Activated naive CD8-positive, alpha-beta T cell treated with anti-CD3 and anti-CD28 coated beads for 36 hours (primary cell): ENCODE measurements around the gene ALG1L2. TPM values are rescaled to one million over a fixed set of nuclear protein-coding genes. Genes with fewer than 3 reads are reported as not detected.
"Not testable (repeated sequence)": the region's sequence is repeated elsewhere in the genome, so short reads cannot be mapped to it uniquely, and the experiment has no call there.

Experiments
- DNase-seq: peaks from one replicate; pipeline ENCODE4 v3.0.0; 2021
- H3K27ac Mint-ChIP-seq: one replicate; pipeline ENCODE4 v1.8.0; 2022; ENCODE audit warnings: mild to moderate bottlenecking, moderate library complexity, mixed read lengths
- H3K27me3 Mint-ChIP-seq: one replicate; pipeline ENCODE4 v1.8.0; 2022; ENCODE audit warnings: mild to moderate bottlenecking, mixed read lengths
- H3K36me3 Mint-ChIP-seq: one replicate; pipeline ENCODE4 v1.8.0; 2021; ENCODE audit warnings: mild to moderate bottlenecking, mixed read lengths
- H3K4me1 Mint-ChIP-seq: one replicate; pipeline ENCODE4 v1.8.0; 2021; ENCODE audit warnings: mixed read lengths
- H3K4me3 Mint-ChIP-seq: one replicate; pipeline ENCODE4 v1.8.0; 2022; ENCODE audit warnings: mild to moderate bottlenecking, moderate library complexity, mixed read lengths
- H3K9me3 Mint-ChIP-seq: one replicate; pipeline ENCODE4 v1.8.0; 2022; ENCODE audit warnings: mixed read lengths
- total RNA-seq, 2 experiments: library from RNA; stranded (reverse); gene quantifications; one replicate each; pipeline ENCODE4 v1.2.3, GENCODE V29; 2021

The ALG1L2 gene
- total RNA-seq, 2 experiments from 2014 or later: 0.56 TPM

DNA sequence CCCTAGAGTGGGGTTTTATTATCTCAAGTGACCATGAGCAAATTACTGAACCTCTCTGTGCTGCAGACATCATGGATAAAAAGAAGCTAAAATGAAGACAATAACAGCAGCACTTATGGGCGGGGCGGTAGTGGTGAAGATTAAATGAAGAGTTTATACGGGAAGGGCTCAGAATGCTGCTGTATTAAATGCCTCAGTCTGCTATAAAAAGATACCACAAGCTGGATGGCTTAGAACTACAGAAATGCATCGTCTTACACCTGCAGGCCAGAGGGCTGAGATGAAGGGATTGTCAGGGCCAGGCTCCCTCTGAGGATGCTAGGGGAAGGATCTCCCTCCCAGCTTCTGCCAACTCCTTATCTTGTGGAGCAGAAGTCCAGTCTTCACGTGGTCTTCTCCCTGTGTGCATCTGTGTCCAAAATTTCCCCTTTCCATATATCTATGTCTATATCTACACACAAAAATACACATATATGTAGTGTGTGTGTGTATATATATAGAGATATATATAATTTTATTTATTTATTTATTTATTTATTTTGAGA lies 2.9 kb downstream of the ALG1L2 start:
- no peak overlapping the region for H3K27ac Mint-ChIP-seq
- no peak overlapping the region for H3K4me3 Mint-ChIP-seq
- no peak for DNase-seq
- H3K9me3 Mint-ChIP-seq: no peaks in the 10 kb centered on the region
- H3K27me3 Mint-ChIP-seq: peaks cover 18% of the 10 kb centered on the region
- no peaks in the 10 kb centered on the region for H3K36me3 Mint-ChIP-seq
- H3K4me1 Mint-ChIP-seq: no peaks in the 10 kb centered on the region

DNA sequence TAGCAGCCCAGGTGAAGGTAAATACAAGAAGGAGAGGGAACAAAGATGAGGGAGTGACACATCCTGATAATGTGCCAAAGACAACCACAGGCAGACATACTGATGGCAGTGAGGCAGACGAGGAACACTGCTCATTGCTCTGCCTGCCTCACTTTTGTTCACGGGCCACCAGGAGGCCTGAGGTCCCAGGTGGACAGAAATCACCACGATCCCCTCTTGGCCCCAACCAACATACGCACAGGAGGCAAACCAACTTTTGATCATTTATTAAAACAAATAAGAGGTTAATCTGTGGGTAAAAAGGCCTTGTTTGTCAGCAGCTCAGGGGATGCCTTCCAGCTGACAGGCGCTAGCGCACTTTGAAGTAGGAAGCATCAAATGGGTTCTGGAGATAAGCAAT lies 4.2 kb downstream of the ALG1L2 start:
- H3K4me3 Mint-ChIP-seq: no peak overlapping the region

GRCh38 chr3:130086628-130087027 lies 5.0 kb downstream of the ALG1L2 start:
- not testable (repeated sequence) for DNase-seq, H3K4me1 Mint-ChIP-seq, H3K9me3 Mint-ChIP-seq, H3K36me3 Mint-ChIP-seq, H3K27ac Mint-ChIP-seq, H3K4me3 Mint-ChIP-seq, H3K27me3 Mint-ChIP-seq

More for the DNA sequence above, 4.2 kb downstream of the ALG1L2 start:
- Mint-ChIP-seq H3K4me1 (no peaks in the 10 kb centered on the region), H3K9me3 (no peaks in the 10 kb centered on the region), H3K27me3 (peaks cover 11% of the 10 kb centered on the region), H3K27ac (no peak overlapping the region), H3K36me3 (no peaks in the 10 kb centered on the region)
- no peak for DNase-seq

- DNase-seq: no peak
- H3K27me3 Mint-ChIP-seq: no peaks in the 10 kb centered on the region
- H3K27ac Mint-ChIP-seq: no peak overlapping the region
- H3K36me3 Mint-ChIP-seq: no peaks in the 10 kb centered on the region
- H3K9me3 Mint-ChIP-seq: no peaks in the 10 kb centered on the region
- H3K4me3 Mint-ChIP-seq: no peak overlapping the region
- peaks cover 1% of the 10 kb centered on the region for H3K4me1 Mint-ChIP-seq
Observed at GRCh38 chr3:130088061-130088460, 6.4 kb downstream of the ALG1L2 start.

DNA sequence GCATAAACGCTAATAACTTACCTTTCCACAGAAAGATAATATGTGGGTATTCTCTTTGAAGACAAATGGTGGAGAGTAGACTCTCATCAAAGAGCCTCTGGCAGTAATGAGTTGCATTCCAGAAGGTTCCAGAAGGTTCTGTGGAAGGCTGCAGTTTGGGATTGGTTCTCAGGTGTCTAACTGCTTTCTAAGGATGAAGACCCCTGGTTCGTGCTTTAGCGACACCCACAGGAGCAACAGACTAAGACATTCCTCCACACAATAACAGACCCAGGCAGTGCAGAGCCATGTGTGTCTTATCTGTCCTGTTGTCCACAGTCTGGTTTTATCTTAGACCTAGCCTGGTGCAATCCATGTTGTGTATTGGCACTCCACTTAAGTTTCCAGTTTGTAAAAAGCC lies 9.1 kb downstream of the ALG1L2 start:
- H3K36me3 Mint-ChIP-seq, DNase-seq, H3K27me3 Mint-ChIP-seq, H3K4me3 Mint-ChIP-seq, H3K9me3 Mint-ChIP-seq, H3K27ac Mint-ChIP-seq: not testable (repeated sequence)
- H3K4me1 Mint-ChIP-seq: peaks cover 12% of the 10 kb centered on the region

- Mint-ChIP-seq H3K27me3 (no peaks in the 10 kb centered on the region), H3K36me3 (no peaks in the 10 kb centered on the region), H3K9me3 (no peaks in the 10 kb centered on the region), H3K4me3 (no peak overlapping the region), H3K27ac (no peak overlapping the region), H3K4me1 (peaks cover 12% of the 10 kb centered on the region)
- DNase-seq: no peak
Observed at GRCh38 chr3:130091958-130092357, 10.3 kb downstream of the ALG1L2 start.

DNA sequence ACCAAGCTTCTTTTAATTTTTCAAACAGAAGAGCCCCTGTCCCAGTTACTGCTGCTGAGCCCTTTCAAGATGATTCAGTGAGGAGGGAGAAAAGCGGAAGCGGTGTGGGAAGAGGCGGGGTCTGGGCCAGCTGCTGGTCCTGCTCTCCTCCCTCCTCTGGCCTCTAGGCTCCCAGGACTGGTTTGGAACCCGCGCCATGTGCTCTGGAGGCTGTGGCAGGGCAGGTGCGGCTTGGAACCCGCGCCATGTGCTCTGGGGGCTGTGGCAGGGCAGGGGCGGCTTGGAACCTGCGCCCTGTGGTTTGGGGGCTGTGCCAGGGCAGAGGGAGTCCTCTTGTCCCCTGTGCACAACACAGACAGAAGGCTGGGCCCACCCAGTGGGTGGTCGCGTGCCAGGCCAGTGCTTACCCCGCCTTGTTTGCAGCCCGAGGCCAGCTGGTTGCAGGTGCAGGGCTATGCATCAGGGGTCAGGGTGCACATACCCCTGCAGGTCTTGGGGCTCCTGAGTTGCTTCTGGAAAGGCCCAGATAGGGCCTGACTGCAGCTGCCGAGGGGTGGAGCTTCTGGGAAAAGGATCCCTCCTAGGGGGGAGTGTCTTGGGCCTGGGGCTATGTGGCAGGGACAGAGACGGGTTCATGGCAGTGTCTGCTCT lies 12.2 kb downstream of the ALG1L2 start:
- Mint-ChIP-seq H3K36me3 (no peaks in the 10 kb centered on the region), H3K27me3 (no peaks in the 10 kb centered on the region), H3K4me1 (peaks cover 19% of the 10 kb centered on the region), H3K4me3 (peak overlapping the region; percentile 45), H3K27ac (peak overlapping the region; percentile 45), H3K9me3 (no peaks in the 10 kb centered on the region)
- DNase-seq: peak; percentile 22

- H3K4me3 Mint-ChIP-seq: not testable (repeated sequence)
Observed at GRCh38 chr3:130094491-130094941, 12.9 kb downstream of the ALG1L2 start.

GRCh38 chr3:130095858-130096257 lies 14.2 kb downstream of the ALG1L2 start:
- not testable (repeated sequence) for H3K9me3 Mint-ChIP-seq, DNase-seq, H3K4me3 Mint-ChIP-seq, H3K27ac Mint-ChIP-seq, H3K36me3 Mint-ChIP-seq, H3K27me3 Mint-ChIP-seq
- peaks cover 19% of the 10 kb centered on the region for H3K4me1 Mint-ChIP-seq

More at GRCh38 chr3:130094491-130094941, 12.9 kb downstream of the ALG1L2 start:
- H3K27ac Mint-ChIP-seq, H3K36me3 Mint-ChIP-seq, H3K9me3 Mint-ChIP-seq, H3K27me3 Mint-ChIP-seq: not testable (repeated sequence)
- peaks cover 19% of the 10 kb centered on the region for H3K4me1 Mint-ChIP-seq
- peak; percentile 23 for DNase-seq

GRCh38 chr3:130097096-130097495 lies 15.5 kb downstream of the ALG1L2 start:
- not testable (repeated sequence) for H3K36me3 Mint-ChIP-seq, H3K27ac Mint-ChIP-seq, DNase-seq, H3K9me3 Mint-ChIP-seq, H3K27me3 Mint-ChIP-seq, H3K4me3 Mint-ChIP-seq
- H3K4me1 Mint-ChIP-seq: peaks cover 19% of the 10 kb centered on the region

GRCh38 chr3:130097690-130098638 lies 16.3 kb downstream of the ALG1L2 start:
- Mint-ChIP-seq H3K4me1 (peaks cover 19% of the 10 kb centered on the region), H3K27ac (peak overlapping the region; percentile 34)
- not testable (repeated sequence) for H3K4me3 Mint-ChIP-seq, H3K9me3 Mint-ChIP-seq, H3K27me3 Mint-ChIP-seq, H3K36me3 Mint-ChIP-seq
- peak; percentile 57 for DNase-seq

DNA sequence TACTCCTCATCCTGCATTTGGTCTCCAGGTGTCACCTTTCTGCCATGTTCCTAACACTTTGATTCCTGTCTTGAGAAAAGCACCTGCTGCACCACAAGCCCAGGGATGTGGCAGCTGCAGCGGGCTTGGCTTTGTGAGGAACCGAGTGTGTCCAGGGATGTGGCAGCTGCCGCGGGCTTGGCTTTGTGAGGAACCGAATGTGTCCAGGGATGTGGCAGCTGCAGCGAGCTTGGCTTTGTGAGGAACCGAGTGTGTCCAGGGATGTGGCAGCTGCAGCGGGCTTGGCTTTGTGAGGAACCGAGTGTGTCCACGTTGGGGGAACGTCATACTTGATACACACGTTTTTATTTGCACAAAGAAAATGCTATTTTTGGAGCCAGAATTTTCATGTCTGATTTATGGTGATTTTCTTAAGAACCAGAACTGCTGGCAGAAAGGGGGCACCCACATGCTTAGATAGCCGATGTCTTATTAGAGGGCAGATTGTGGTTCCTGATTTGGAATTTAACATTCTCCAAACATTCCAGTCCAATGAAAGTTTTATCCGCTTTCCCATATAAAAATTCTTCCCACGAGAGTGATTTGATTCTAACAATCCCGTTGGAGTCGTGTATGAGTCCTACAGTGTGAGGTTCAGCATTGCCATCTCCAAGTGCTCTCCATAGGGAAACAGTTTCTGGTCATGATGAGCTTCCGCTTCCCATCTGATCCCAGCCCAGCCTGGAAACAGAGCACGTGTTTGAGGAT lies 17.2 kb downstream of the ALG1L2 start:
- H3K36me3 Mint-ChIP-seq, H3K9me3 Mint-ChIP-seq, DNase-seq, H3K27me3 Mint-ChIP-seq, H3K27ac Mint-ChIP-seq, H3K4me3 Mint-ChIP-seq: not testable (repeated sequence)
- peaks cover 10% of the 10 kb centered on the region for H3K4me1 Mint-ChIP-seq

DNA sequence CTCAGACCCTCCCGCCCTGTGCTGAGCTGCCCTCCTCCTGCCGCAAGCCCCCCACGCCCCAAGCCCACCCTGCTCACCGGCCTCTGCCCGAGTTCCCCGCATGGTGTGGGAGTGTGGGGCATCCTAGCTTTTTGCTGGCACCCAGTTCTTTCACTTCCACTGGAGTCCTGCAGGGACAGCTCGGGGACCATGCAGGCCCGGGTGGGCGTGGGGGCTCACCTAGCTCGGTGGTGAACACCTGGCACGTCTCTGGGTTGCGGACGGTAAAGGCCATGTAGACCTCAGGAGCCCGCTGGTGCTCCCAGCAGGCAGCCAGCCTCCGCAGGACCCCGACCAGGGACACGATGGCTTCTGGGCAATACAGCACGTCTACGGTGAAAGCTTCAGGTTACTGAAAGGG lies 20.9 kb downstream of the ALG1L2 start:
- not testable (repeated sequence) for DNase-seq, H3K27me3 Mint-ChIP-seq, H3K9me3 Mint-ChIP-seq, H3K4me3 Mint-ChIP-seq, H3K36me3 Mint-ChIP-seq, H3K27ac Mint-ChIP-seq
- peaks cover 11% of the 10 kb centered on the region for H3K4me1 Mint-ChIP-seq

GRCh38 chr3:130104191-130104590 lies 22.6 kb downstream of the ALG1L2 start:
- H3K9me3 Mint-ChIP-seq, H3K36me3 Mint-ChIP-seq, H3K27me3 Mint-ChIP-seq, H3K27ac Mint-ChIP-seq, H3K4me3 Mint-ChIP-seq, H3K4me1 Mint-ChIP-seq, DNase-seq: not testable (repeated sequence)
